ENCODE data around the gene C19orf18.
"Not testable (repeated sequence)": the region's sequence is repeated elsewhere in the genome, so short reads cannot be mapped to it uniquely, and the experiment has no call there.

C19orf18 gene

DNA sequence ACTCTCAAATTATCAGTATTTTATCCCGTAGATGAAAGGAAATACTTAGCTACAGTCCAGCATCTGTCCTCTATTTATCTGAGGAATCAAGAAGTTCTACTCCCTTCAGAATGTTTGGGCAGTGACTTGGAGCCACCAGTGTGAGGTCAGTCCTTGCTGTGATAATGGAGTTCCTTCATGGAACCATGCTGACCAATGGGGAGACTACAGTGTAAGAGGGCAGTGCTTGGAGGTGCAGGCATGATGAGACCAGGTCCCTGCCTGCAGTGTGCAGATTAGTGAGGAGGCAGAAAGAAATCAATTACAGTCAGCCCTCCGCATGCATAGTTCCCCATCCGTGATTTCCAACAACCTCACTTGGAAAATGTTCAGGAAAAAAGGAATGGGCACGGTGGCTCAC lies at the start of gene C19orf18:
C19orf18 (minus strand) TSS at position 101 of the 400 bp plus-strand sequence. CDS start 102 bp downstream, outside the sequence.
- no peak for DNase-seq (ENCODE audit: low read depth)

DNA sequence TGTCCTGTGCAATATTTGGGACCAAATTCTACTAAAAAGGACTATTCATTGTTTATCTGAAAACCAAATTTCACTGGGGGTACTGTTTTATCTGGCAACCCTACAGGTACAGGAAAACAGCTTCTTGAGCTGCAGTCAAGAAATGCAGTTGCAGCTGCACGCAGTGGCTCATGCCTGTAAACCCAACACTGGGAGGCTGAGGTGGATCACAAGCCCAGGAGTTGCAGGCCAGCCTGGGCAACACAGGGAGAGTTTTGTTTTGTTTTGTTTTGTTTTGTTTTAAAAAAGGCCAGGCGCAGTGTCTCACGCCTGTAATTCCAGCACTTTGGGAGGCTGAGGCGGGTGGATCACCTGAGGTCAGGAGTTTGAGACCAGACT lies 47.9 kb upstream of the C19orf18 start:
- no peak for DNase-seq (ENCODE audit: low read depth)

DNA sequence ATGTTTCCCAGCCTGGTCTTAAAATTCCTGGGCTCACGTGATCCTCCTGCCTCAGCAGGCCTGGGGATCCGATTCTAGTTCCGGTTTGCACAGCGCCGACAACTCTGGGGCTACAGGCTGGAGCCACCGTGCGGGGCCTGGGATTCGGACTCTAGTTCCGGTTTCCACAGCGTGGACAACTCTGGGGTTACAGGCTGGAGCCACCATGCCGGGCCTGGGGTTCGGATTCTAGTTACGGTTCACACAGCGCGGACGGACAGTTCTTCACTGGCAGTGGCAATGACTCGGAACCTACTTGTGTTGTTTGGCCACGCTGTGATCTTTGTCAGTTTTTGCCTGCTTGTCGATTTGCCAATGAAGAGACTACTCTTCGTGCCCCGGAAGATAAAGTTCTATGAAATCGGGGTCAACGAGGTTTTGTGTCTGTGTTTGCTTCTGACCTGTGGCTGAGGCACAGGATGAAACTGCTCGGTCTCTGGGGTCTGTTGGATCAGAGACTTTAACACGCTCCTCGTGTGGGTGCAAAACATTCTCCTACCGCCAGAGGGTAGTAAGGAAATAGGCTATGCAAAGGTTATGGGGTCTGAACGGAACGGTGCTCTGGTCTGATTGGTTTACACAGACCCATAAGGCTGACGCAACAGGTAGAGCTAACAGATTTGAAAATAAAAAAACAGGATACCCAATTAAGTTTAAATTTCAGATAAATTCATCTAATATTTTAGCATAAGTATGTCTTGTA lies 47.4 kb upstream of the C19orf18 start:
- DNase-seq (ENCODE audit: low read depth), result no peak

DNA sequence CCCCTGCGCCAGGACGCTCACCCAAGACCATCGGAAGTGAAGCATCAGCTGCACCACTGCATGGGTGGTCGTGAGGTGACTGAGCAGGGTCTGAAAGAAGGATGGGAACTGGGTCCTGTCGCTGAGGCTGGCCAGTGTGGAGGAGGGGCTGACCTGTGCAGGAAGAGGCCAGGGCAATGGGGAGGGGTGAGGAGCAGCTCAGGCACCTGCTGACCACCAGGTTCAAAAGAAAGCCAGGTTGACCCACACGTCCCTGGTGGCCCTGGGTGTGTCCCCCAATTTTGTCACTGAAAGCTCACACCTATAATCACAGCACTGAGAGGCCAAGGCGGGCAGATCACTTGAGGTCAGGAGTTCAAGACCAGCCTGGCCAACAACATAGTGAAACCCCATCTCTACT lies 45.8 kb upstream of the C19orf18 start:
- DNase-seq (ENCODE audit: low read depth), result no peak

DNA sequence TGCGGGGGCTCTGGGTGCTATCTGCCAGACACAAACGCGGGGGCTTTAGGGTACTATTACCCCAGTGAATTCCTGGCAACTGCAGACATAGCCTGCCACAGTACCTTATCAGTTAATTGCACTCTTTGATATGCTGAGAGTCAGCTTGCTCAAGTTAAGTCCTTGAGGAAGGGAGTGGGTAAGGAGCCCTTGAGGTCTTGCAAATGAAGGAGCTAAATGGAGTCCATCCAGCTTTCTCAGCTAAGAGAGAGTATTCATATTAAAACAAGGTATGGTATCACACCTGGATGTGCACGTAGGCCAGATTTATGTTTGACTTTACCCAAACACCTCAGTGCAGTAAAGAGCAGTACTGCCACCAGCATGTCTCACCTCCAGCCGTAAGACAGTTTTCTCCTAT lies 39.8 kb upstream of the C19orf18 start:
- no peak for DNase-seq (ENCODE audit: low read depth)

DNA sequence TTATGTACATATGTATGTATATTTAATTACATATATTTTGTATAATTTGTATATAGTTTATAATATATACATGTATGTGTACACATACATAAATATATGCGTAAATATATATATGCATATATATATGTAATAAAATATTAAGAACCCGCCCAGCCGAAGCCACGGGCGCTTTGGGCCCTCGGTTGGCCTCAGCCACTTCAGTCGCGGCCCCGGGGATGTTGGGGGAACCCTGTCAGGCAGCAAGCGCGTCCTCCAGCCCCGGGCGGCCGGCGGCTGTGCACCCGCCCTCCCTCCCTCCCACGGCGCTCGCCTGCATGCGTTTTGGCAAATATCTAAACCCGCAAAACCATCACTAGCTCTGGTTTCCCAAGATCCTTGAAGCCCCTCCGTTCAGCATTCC lies 36.2 kb upstream of the C19orf18 start:
- DNase-seq (ENCODE audit: low read depth), result no peak

DNA sequence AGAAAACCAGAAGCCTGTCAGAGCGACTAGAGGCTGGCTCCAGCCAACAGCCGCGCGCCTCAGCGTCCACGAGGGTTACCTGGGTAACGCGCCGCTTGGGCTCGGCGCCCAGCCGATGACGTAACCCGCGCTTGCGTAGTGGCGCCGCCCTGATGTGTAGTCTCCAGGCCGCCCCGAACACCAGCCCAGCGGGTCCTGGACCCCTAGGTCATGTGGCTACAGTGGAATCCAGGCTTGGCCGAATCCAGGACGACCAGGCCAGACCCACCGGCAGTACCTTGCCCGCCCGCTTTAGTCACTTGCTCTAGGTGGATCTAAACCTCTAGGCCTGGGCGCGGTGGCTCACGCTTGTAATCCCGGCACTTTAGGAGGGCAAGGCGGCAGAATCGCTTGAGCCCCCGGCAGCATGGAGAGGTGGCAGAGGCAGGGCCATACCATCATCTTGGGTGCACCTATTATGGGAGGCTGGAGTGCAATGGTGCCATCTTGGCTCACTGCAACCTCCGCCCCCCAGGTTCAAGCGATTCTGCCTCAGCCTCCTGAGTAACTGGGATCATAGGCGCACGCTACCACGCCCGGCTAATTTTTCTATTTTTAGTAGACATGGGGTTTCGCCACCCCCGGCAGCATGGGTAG lies 35.5 kb upstream of the C19orf18 start:
- no peak for DNase-seq (ENCODE audit: low read depth)

DNA sequence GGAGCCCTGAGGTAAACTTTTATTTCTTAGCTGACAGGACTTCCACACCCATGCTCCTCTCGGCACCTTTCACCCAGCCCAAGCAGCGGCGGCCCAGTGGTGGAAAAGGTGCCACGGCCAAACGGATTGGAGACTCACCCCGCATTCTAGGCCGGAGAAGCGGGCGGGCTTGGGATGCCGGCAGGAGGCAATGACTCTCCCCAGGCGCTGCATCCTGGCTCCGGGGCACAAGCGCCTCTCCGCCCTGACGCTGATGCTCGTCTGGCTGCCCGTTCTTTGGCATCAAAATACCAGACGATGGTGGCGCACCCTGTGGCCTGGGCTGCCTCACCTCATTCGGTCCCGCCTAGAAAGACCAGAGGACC lies 34.9 kb upstream of the C19orf18 start:
- no peak for DNase-seq (ENCODE audit: low read depth)

DNA sequence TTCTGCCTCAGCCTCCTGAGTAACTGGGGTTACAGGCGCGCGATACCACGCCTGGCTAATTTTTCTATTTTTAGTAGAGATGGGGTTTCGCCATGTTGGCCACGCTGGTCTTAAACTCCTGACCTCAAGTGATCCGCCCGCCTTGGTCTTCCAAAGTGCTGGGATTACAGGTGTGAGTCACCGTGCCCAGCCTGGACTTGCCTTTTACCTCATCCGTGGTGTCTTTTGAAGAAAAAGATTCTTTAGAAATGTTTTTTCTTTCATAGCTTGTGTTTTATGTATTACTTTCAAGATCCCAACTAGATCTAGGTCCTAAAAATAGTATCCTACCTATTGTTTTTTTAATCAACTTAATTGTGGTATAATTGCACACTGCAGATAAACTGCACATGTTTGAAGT lies 34.5 kb upstream of the C19orf18 start:
- not testable (repeated sequence) for DNase-seq (ENCODE audit: low read depth)

DNA sequence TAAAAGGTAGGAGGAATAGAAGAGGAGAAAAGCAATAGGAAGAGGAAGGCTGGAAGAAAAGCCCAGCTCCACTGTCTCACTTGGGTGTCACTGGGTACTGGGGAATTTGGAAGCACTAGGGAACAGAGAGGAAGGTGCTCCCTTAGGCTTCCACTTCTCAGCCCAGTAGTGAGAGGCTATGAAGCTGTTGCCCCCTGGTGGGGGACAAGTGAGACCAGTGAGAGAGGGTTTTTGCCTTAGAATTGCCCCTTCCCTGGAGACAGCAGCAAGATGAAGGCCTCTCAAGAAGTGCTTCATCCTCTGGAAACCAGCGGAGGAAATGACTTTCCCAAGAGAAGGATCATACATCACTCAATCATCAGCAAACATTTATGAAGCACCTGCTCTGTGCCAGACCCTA lies 33.0 kb upstream of the C19orf18 start:
- no peak for DNase-seq (ENCODE audit: low read depth)

DNA sequence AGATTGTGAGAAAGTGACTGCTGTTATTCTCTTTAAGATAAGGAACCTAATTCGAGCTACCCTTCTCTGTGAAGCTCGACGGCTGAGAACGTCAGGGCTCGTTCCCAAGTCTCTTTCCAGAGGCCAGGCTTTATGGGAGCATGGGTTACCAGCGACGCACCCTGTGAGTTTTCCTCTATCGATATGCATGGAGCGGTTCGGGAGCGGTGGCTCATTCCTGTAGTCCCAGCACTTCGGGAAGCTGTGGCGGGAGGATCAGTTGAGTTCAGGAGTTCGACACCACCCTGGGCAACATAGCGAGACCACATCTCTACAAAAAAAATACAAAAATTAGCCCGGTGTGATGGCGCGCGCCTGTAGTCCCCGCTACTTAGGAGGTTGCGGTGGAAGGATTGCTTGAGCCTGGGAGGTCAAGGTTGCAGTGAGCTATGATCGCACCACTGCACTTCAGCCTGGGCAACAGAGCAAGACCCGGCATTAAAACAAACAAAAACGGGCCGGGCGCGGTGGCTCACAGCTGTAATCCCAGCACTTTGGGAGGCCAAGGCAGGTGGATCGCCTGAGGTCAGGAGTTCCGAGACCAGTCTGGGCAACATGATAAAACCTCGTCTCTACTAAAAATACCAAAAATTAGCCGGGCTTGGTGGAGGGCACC lies 29.0 kb upstream of the C19orf18 start:
- DNase-seq (ENCODE audit: low read depth), result peak; percentile 6

DNA sequence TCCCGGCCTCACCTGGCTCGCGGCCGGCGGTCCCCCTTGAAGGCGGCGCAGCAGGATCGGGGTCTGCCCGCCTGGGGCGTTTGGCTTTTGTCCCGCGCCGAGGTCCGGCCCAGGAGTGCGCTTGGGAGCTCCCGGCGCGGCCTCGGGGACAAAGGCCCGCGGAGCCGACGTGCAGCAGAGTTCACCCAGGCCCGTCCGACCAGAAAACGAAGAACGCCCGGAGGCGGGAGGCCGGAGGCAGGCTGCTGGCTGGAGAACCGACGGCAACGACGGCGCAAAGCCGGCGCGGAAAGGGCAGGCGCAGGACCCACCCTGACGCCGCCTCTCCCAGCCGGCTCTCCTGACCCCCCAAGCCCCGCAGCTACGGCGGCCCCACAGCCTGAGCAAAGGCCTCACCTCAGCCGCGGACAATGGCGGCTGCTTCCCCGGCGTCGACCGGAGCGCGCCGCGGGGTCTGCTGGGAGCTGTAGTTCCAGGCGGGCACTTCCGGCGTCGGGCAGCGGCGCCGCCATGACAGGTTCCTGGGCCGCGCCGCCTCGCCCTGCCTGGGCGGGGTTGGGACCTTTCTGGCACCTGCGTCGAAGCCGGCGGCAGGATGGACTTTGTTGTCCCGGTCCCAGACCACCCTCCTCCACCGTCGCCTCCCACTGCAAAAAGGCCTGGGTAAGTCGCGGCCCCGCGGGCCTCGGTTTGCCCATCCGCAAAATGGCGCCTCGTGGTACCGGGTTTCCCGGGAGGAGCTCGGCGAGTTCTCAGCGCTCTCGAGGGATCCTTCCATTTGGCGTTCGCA lies 28.2 kb upstream of the C19orf18 start, which contains the start of gene ZNF606:
ZNF606 (minus strand) TSS at position 437 of the 790 bp plus-strand sequence. CDS start 1,501 bp downstream, outside the sequence.
- DNase-seq (ENCODE audit: low read depth), result peak; percentile 39

DNA sequence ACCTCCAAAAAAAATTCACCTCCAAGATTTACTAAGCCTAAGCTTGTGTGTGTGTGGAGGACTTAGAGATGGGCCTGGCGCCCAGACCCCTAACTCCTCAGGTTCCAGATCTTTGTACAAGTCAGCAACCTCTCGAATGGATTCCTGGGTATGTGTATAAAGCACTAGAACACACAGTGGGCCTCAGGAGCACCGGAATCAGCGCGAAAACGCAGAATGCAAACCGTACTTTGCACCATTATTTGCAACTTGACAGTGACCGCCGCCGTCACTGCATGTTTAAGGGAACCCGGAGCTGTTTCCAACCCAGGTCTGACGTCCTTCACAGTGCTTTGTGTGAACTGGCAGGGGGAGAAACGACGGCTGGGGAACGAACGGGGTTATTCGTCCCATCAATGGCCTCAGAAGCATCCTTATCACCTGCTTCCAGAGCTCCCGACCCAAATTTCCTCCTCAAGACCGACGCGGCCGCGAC lies 27.6 kb upstream of the C19orf18 start:
- no peak for DNase-seq (ENCODE audit: low read depth)

DNA sequence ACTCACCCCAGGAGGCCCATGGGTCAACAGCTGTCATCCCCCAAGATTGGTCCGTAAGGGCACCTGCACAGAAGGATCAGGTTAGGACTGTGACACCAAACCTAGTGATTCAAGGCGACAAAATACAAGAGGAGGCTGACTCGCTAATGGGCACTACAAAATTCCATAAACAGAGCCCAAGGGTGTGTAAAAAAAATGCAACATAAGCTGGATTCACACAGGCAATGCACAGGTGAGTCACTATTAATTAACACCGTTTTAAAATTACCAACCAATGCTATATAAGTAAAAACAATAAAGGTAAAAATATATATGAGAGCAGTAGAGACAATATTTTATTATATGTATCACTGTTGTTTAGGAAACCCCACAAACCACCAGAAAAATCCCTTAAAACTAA lies 26.3 kb upstream of the C19orf18 start:
- DNase-seq (ENCODE audit: low read depth), result no peak

DNA sequence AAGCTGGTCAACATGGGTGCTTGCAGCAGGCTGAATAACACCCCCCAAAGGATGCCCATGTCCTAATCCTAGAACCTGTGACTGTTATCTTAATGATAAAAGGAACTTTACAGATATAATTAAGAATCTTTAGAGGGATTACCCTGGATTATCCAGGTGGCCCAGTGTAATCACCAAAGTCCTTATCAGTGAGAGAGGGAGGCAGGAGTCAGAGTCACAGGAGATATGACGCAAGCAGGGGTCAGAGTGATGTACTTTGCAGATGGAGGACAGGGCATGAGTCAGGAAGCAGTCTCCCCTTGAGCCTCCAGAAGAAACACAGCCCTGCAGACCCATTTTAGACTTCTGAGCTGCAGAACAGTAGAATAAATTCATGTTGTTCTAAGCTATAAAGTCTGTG lies 18.5 kb upstream of the C19orf18 start:
- DNase-seq (ENCODE audit: low read depth), result no peak

DNA sequence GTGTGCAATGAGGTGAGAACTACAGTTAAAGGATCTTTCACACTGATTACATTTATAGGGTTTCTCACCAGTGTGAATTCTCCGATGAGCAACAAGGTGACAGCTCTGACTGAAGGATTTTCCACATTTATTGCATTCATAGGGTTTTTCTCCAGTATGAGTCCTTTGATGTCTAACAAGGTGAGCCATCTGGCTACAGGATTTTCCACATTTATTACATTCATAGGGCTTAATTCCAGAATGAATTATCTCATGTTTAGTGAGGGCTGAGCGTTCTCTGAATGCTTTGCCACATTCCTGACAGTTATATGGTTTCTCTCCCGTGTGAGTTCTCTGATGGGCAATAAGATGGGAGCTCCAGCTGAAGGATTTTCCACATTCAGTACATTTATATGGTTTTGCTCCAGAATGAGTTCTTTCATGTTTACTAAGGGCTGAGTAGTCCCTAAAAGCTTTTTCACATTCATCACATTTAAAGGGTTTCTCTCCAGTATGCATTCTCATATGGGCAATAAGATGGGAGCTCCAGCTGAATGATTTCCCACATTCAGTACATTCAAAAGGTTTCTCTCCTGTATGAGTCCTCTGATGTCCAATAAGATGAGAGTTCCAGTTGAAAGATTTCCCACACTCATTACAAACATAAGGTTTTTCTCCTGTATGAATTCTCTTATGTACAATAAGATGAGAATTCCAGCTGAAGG lies 4.4 kb upstream of the C19orf18 start:
- no peak for DNase-seq (ENCODE audit: low read depth)

DNA sequence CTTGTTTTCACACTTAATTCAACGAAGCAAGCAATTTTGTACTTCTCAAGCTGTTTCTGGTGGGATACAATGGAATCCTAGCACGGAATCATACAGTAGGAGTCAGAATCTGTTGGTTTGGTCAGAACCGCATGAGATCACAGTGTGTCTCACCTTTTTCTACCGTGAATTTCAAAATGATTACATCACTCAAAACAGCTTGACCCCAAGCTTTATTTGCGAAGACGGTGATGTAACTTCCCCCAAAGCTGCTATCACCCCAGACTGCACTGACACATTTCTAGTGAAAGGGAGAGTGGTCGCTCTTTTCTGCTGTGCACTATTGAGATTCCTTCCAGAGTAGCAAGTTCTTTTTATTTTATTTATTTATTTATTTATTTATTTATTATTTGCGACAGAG lies 9.6 kb downstream of the C19orf18 start:
- no peak for DNase-seq (ENCODE audit: low read depth)

DNA sequence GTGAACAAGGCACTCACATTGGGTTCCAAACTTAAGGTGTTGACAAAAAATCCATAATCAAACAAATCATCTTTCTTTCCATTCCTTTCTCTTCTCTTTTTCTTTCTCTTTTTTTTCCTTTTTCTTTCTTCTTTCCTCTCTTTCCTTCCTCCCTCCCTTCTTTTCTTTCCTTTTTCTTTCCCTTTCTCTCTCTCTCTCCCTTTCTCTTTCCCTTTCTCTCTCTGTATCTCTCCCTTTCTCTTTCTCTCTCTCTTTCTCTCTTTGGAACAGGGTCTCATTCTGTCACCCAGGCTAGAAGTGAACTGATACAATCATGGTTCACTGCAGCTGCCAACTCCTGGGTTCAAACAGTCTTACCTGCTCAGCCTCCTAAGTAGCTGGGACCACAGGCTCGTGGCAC lies 12.5 kb downstream of the C19orf18 start:
- DNase-seq (ENCODE audit: low read depth), result no peak

DNA sequence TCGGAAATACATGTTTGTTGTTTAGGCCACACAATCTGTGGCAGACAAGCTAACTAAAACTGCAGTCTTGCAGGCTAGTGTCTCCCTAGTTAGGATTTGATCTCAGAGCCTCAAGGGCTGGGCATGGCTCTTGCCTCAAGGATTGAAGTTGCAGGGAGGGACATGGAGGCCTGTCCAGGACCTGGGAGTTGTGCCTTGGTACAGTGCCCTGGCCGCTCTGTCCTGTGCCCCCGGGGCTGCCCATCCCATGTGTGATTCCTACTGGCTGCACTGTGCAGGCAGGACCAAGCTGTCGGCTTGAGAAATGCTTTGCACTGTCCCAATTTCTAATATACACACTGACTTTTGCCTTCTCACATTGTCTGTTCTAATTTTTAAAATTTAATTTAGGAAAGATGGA lies 19.3 kb downstream of the C19orf18 start:
- no peak for DNase-seq (ENCODE audit: low read depth)

DNA sequence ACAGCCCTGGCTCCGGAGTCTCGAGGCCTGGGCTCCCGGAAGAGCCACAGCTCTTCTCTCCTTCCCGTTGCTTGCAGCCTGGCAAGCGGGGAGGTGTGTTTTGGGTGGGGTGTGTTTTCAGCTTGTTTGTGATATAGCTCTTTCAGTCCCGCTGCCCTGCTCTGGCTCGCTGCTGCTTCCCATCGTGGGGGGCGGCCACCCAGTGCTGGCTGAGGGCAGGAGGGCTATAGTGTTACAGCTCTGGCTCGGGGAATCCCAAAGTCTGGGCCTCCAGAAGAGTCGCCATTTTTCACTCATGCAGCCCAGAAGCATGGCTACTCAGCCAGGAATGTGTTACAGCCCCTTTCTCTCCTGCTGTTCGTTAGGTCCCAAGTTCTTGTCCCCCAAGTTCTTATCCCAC lies 24.6 kb downstream of the C19orf18 start:
- no peak for DNase-seq (ENCODE audit: low read depth)

DNA sequence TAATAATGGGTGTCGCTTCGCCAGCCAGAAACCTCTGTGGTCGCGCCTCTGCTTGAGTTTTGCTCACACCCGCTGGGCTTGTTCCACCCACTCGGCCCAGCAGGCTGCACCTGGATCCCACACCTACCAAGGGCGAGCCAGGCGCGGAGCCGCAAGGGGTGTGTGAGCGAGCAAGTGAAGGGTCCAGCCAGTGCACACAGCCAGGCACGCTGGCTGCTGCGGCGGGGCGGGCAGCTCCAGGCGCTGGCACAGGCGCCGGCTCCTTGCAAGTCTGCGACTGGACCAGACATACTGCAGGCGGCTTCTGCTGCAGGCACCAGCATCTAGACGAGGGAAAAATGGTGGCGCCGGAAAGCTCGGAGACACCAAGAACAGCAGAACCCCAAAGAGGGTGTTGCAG lies 25.0 kb downstream of the C19orf18 start:
- DNase-seq (ENCODE audit: low read depth), result no peak

Data from GM04503 (cell line).